HG03378 (cell line): ENCODE measurements around the gene PLP1.
A peak's percentile ranks its signal among the peaks of the same experiment; 100 is the strongest.
"Not testable (repeated sequence)": the region's sequence is repeated elsewhere in the genome, so short reads cannot be mapped to it uniquely, and the experiment has no call there.

Experiments
- ATAC-seq: cut with Tn5 transposase; IDR thresholded peaks from one replicate; pipeline ENCODE4 v1.9.1; 2021; ENCODE audit warnings: mild to moderate bottlenecking, moderate library complexity; ENCODE audit not compliant: unreplicated experiment

Gene PLP1

GRCh38 chrX:103780336-103781061 lies 3.9 kb downstream of the PLP1 start:
- no peak for ATAC-seq

- ATAC-seq, result no peak
Measured at GRCh38 chrX:103781062-103781402, 4.4 kb downstream of the PLP1 start.

GRCh38 chrX:103781706-103782105 lies 5.1 kb downstream of the PLP1 start:
- ATAC-seq, result no peak

- no peak for ATAC-seq
Measured at GRCh38 chrX:103782640-103783039, 6.0 kb downstream of the PLP1 start.

- no peak for ATAC-seq
Measured at GRCh38 chrX:103783196-103783595, 6.6 kb downstream of the PLP1 start.

- ATAC-seq, result no peak
Measured at GRCh38 chrX:103783971-103784370, 7.3 kb downstream of the PLP1 start.

- ATAC-seq, result peak; percentile 72
Measured at GRCh38 chrX:103789004-103789403, 12.4 kb downstream of the PLP1 start.

GRCh38 chrX:103791228-103791627 lies 14.6 kb downstream of the PLP1 start:
- ATAC-seq, result no peak

GRCh38 chrX:103791826-103792485 lies 15.3 kb downstream of the PLP1 start:
- no peak for ATAC-seq

- ATAC-seq, result no peak
Measured at GRCh38 chrX:103792916-103793544, 16.4 kb downstream of the PLP1 start.

- ATAC-seq, result no peak
Measured at GRCh38 chrX:103793545-103793940, 16.9 kb downstream of the PLP1 start.

GRCh38 chrX:103794119-103794518 lies 17.5 kb downstream of the PLP1 start:
- ATAC-seq, result no peak

GRCh38 chrX:103797691-103798090 lies 21.1 kb downstream of the PLP1 start:
- no peak for ATAC-seq

GRCh38 chrX:103800318-103800717 lies 23.7 kb downstream of the PLP1 start:
- no peak for ATAC-seq

GRCh38 chrX:103805860-103806259 lies 29.2 kb downstream of the PLP1 start:
- no peak for ATAC-seq

- ATAC-seq, result no peak
Measured at GRCh38 chrX:103806862-103807474, 30.3 kb downstream of the PLP1 start.

GRCh38 chrX:103811858-103812257 lies 35.2 kb downstream of the PLP1 start:
- ATAC-seq, result no peak

- ATAC-seq, result not testable (repeated sequence)
Measured at GRCh38 chrX:103817101-103817500, 40.5 kb downstream of the PLP1 start.

- ATAC-seq, result peak; percentile 66
Measured at GRCh38 chrX:103817502-103817901, 40.9 kb downstream of the PLP1 start.

- ATAC-seq, result no peak
Measured at GRCh38 chrX:103818842-103819619, 42.4 kb downstream of the PLP1 start.

- ATAC-seq, result not testable (repeated sequence)
Measured at GRCh38 chrX:103820802-103821201, 44.2 kb downstream of the PLP1 start.
